Measurements from ENCODE around the gene SCNN1A. TPM values are rescaled to one million over a fixed set of nuclear protein-coding genes. Genes with fewer than 3 reads are reported as not detected.

Gene SCNN1A
- total RNA-seq, 2 experiments from 2014 or later = 0.17 to 0.26 TPM

- H3K4me3 Mint-ChIP-seq = no peak overlapping the region
- peak; percentile 24 for DNase-seq
- CTCF ChIA-PET = no interaction called here
- no peaks in the 10 kb centered on the region for H3K9me3 Mint-ChIP-seq
- no peaks in the 10 kb centered on the region for H3K27me3 Mint-ChIP-seq
- no peaks in the 10 kb centered on the region for H3K36me3 Mint-ChIP-seq
- H3K27ac Mint-ChIP-seq = no peak overlapping the region
- POLR2A ChIA-PET = no interaction called here
- peaks cover 33% of the 10 kb centered on the region for H3K4me1 Mint-ChIP-seq (ENCODE audit: low read depth)
- intact Hi-C loops (cut with micrococcal nuclease) = no loop called here
These were observed 4.2 kb downstream of the SCNN1A start for GRCh38 chr12:6370994-6371754.

- no peak overlapping the region for H3K27ac Mint-ChIP-seq
- H3K4me3 Mint-ChIP-seq = no peak overlapping the region
- DNase-seq = no peak
- intact Hi-C loops (cut with micrococcal nuclease) = no loop called here
- POLR2A ChIA-PET = no interaction called here
- no peaks in the 10 kb centered on the region for H3K27me3 Mint-ChIP-seq
- H3K9me3 Mint-ChIP-seq = no peaks in the 10 kb centered on the region
- CTCF ChIA-PET = no interaction called here
- peaks cover 31% of the 10 kb centered on the region for H3K4me1 Mint-ChIP-seq (ENCODE audit: low read depth)
- no peaks in the 10 kb centered on the region for H3K36me3 Mint-ChIP-seq
These were observed 4.8 kb downstream of the SCNN1A start for GRCh38 chr12:6370576-6370935.

GRCh38 chr12:6369916-6370575, 5.3 kb downstream of the SCNN1A start:
- CTCF ChIA-PET = no interaction called here
- no peaks in the 10 kb centered on the region for H3K9me3 Mint-ChIP-seq
- intact Hi-C loops (cut with micrococcal nuclease) = no loop called here
- POLR2A ChIA-PET = no interaction called here
- H3K27ac Mint-ChIP-seq = no peak overlapping the region
- no peaks in the 10 kb centered on the region for H3K36me3 Mint-ChIP-seq
- H3K27me3 Mint-ChIP-seq = no peaks in the 10 kb centered on the region
- H3K4me3 Mint-ChIP-seq = no peak overlapping the region
- peaks cover 31% of the 10 kb centered on the region for H3K4me1 Mint-ChIP-seq (ENCODE audit: low read depth)
- no peak for DNase-seq

- peaks cover 34% of the 10 kb centered on the region for H3K4me1 Mint-ChIP-seq (ENCODE audit: low read depth)
- H3K9me3 Mint-ChIP-seq = no peaks in the 10 kb centered on the region
- intact Hi-C loops (cut with micrococcal nuclease) = no loop called here
- no peak overlapping the region for H3K4me3 Mint-ChIP-seq
- ChIA-PET CTCF (interaction anchor here (1.8 to 3.7 kb wide), 2 partner anchors 24 to 33 kb away, joined by 5 to 35 read pairs; no protein-coding TSS in a partner anchor), POLR2A (interaction anchor here (1.4 kb wide), 1 partner anchor 33 kb away, joined by 3 read pairs; no protein-coding TSS in a partner anchor)
- no peaks in the 10 kb centered on the region for H3K36me3 Mint-ChIP-seq
- no peaks in the 10 kb centered on the region for H3K27me3 Mint-ChIP-seq
- no peak for DNase-seq
- H3K27ac Mint-ChIP-seq = no peak overlapping the region
These were observed 6.3 kb downstream of the SCNN1A start for GRCh38 chr12:6368906-6369525.

GRCh38 chr12:6367969-6368892, 7.1 kb downstream of the SCNN1A start:
- no peaks in the 10 kb centered on the region for H3K9me3 Mint-ChIP-seq
- POLR2A ChIA-PET = interaction anchor here (1.4 kb wide), 1 partner anchor 32 kb away, joined by 3 read pairs; no protein-coding TSS in a partner anchor
- peak overlapping the region; percentile 38 for H3K27ac Mint-ChIP-seq
- intact Hi-C loops (cut with micrococcal nuclease) = loop anchor here (1.0 kb wide), 2 partner anchors 30 to 45 kb away; no protein-coding TSS in a partner anchor
- H3K36me3 Mint-ChIP-seq = no peaks in the 10 kb centered on the region
- DNase-seq = peak; percentile 42
- peaks cover 34% of the 10 kb centered on the region for H3K4me1 Mint-ChIP-seq (ENCODE audit: low read depth)
- CTCF ChIA-PET = interaction anchor here (0.6 to 3.7 kb wide), 9 partner anchors 9 to 45 kb away, joined by 3 to 35 read pairs (median 5); no protein-coding TSS in a partner anchor
- no peak overlapping the region for H3K4me3 Mint-ChIP-seq
- no peaks in the 10 kb centered on the region for H3K27me3 Mint-ChIP-seq

GRCh38 chr12:6367065-6367968, 8.0 kb downstream of the SCNN1A start:
- peak overlapping the region; percentile 38 for H3K27ac Mint-ChIP-seq
- H3K27me3 Mint-ChIP-seq = no peaks in the 10 kb centered on the region
- H3K36me3 Mint-ChIP-seq = no peaks in the 10 kb centered on the region
- no peaks in the 10 kb centered on the region for H3K9me3 Mint-ChIP-seq
- intact Hi-C loops (cut with micrococcal nuclease) = loop anchor here (1.0 kb wide), 2 partner anchors 29 to 44 kb away; no protein-coding TSS in a partner anchor
- ChIA-PET CTCF (interaction anchor here (0.6 to 3.7 kb wide), 11 partner anchors 10 to 44 kb away, joined by 3 to 35 read pairs (median 4); no protein-coding TSS in a partner anchor), POLR2A (interaction anchor here (1.0 to 1.4 kb wide), 2 partner anchors 31 to 32 kb away, joined by 3 to 4 read pairs; no protein-coding TSS in a partner anchor)
- H3K4me1 Mint-ChIP-seq (ENCODE audit: low read depth) = peaks cover 25% of the 10 kb centered on the region
- peak; percentile 53 for DNase-seq
- no peak overlapping the region for H3K4me3 Mint-ChIP-seq

GRCh38 chr12:6364044-6364374, 11.4 kb downstream of the SCNN1A start:
- no peak for DNase-seq
- ChIA-PET CTCF (interaction anchor here (1.2 to 1.7 kb wide), 3 partner anchors 19 to 41 kb away, joined by 6 to 10 read pairs (median 8); no protein-coding TSS in a partner anchor), POLR2A (interaction anchor here (1.0 to 1.6 kb wide), 4 partner anchors 19 to 37 kb away, joined by 3 to 6 read pairs (median 4); no protein-coding TSS in a partner anchor)
- H3K4me3 Mint-ChIP-seq = peak overlapping the region; percentile 77
- intact Hi-C loops (cut with micrococcal nuclease) = no loop called here
- H3K4me1 Mint-ChIP-seq (ENCODE audit: low read depth) = peaks cover 35% of the 10 kb centered on the region
- no peaks in the 10 kb centered on the region for H3K36me3 Mint-ChIP-seq
- H3K27me3 Mint-ChIP-seq = no peaks in the 10 kb centered on the region
- peak overlapping the region; percentile 64 for H3K27ac Mint-ChIP-seq
- H3K9me3 Mint-ChIP-seq = no peaks in the 10 kb centered on the region

GRCh38 chr12:6363330-6364043, 11.9 kb downstream of the SCNN1A start:
- DNase-seq = peak; percentile 81
- Mint-ChIP-seq H3K4me3 (peak overlapping the region; percentile 77), H3K36me3 (no peaks in the 10 kb centered on the region), H3K27me3 (no peaks in the 10 kb centered on the region), H3K27ac (peak overlapping the region; percentile 64), H3K9me3 (no peaks in the 10 kb centered on the region), H3K4me1 (ENCODE audit: low read depth) (peaks cover 31% of the 10 kb centered on the region)
- intact Hi-C loops (cut with micrococcal nuclease) = loop anchor here (1.0 kb wide), 1 partner anchor 28 kb away; no protein-coding TSS in a partner anchor
- ChIA-PET CTCF (interaction anchor here (1.0 to 1.7 kb wide), 8 partner anchors 18 to 101 kb away, joined by 3 to 10 read pairs (median 7); no protein-coding TSS in a partner anchor), POLR2A (interaction anchor here (1.0 to 1.6 kb wide), 5 partner anchors 18 to 37 kb away, joined by 3 to 6 read pairs (median 5); partner anchors contain the start of gene TNFRSF1A)

- ChIA-PET POLR2A (interaction anchor here (1.0 to 1.6 kb wide), 5 partner anchors 18 to 36 kb away, joined by 3 to 6 read pairs (median 5); partner anchors contain the start of gene TNFRSF1A), CTCF (interaction anchor here (1.0 to 1.7 kb wide), 8 partner anchors 18 to 102 kb away, joined by 3 to 10 read pairs (median 7); no protein-coding TSS in a partner anchor)
- peaks cover 26% of the 10 kb centered on the region for H3K4me1 Mint-ChIP-seq (ENCODE audit: low read depth)
- no peaks in the 10 kb centered on the region for H3K9me3 Mint-ChIP-seq
- no peaks in the 10 kb centered on the region for H3K36me3 Mint-ChIP-seq
- no peak for DNase-seq
- intact Hi-C loops (cut with micrococcal nuclease) = loop anchor here (1.0 kb wide), 1 partner anchor 28 kb away; no protein-coding TSS in a partner anchor
- no peak overlapping the region for H3K27ac Mint-ChIP-seq
- H3K27me3 Mint-ChIP-seq = no peaks in the 10 kb centered on the region
- H3K4me3 Mint-ChIP-seq = no peak overlapping the region
These were observed 12.4 kb downstream of the SCNN1A start for GRCh38 chr12:6363010-6363329.

- peaks cover 22% of the 10 kb centered on the region for H3K4me1 Mint-ChIP-seq (ENCODE audit: low read depth)
- no peaks in the 10 kb centered on the region for H3K27me3 Mint-ChIP-seq
- no peaks in the 10 kb centered on the region for H3K9me3 Mint-ChIP-seq
- no peak overlapping the region for H3K27ac Mint-ChIP-seq
- ChIA-PET CTCF (interaction anchor here (1.0 to 1.7 kb wide), 6 partner anchors 23 to 102 kb away, joined by 3 to 10 read pairs (median 6); no protein-coding TSS in a partner anchor), POLR2A (interaction anchor here (1.6 kb wide), 2 partner anchors 20 to 36 kb away, joined by 5 to 6 read pairs; partner anchors contain the start of gene TNFRSF1A)
- no peak overlapping the region for H3K4me3 Mint-ChIP-seq
- DNase-seq = no peak
- no peaks in the 10 kb centered on the region for H3K36me3 Mint-ChIP-seq
- intact Hi-C loops (cut with micrococcal nuclease) = no loop called here
These were observed 13.0 kb downstream of the SCNN1A start for GRCh38 chr12:6362403-6362802.
